Peyer's patch (tissue), 4 donors: ENCODE results near the gene DBNDD1.

Experiments used
- POLR2A ChIP-seq, 2 donors: fragments of 450-650 bp; IDR thresholded peaks; one replicate each; pipeline ENCODE4 v1.5.1; 2017; ENCODE audit warnings: antibody characterized with exemption in 2 of 2, mild to moderate bottlenecking in 2 of 2, moderate library complexity in 2 of 2
- TF ChIP-seq, protein P1 (sequence below), 6 experiments: fragments of 450-650 bp in 4 of 6; fragments of 200-600 bp in 2 of 6; sonication (generic) in 1 of 6; IDR thresholded peaks; one replicate each; pipeline ENCODE4 v1.5.1; 2017 to 2019; ENCODE audit warnings: antibody characterized with exemption in 6 of 6, mild to moderate bottlenecking in 3 of 6, moderate library complexity in 1 of 6

GRCh38 chr16:90009172-90009899 is 9.9 kb downstream of the DBNDD1 start:
- TF ChIP-seq, protein P1, sequence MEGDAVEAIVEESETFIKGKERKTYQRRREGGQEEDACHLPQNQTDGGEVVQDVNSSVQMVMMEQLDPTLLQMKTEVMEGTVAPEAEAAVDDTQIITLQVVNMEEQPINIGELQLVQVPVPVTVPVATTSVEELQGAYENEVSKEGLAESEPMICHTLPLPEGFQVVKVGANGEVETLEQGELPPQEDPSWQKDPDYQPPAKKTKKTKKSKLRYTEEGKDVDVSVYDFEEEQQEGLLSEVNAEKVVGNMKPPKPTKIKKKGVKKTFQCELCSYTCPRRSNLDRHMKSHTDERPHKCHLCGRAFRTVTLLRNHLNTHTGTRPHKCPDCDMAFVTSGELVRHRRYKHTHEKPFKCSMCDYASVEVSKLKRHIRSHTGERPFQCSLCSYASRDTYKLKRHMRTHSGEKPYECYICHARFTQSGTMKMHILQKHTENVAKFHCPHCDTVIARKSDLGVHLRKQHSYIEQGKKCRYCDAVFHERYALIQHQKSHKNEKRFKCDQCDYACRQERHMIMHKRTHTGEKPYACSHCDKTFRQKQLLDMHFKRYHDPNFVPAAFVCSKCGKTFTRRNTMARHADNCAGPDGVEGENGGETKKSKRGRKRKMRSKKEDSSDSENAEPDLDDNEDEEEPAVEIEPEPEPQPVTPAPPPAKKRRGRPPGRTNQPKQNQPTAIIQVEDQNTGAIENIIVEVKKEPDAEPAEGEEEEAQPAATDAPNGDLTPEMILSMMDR (IDR thresholded peaks at IDR 0.05): no peak
- TF ChIP-seq POLR2A (IDR thresholded peaks at IDR 0.05): no peak
